Measurements from ENCODE around the gene PCED1B. TPM values are rescaled to one million over a fixed set of nuclear protein-coding genes. Genes with fewer than 3 reads are reported as not detected.

PCED1B gene
- total RNA-seq, 1 experiment from 2014 or later: 3.3 TPM

DNA sequence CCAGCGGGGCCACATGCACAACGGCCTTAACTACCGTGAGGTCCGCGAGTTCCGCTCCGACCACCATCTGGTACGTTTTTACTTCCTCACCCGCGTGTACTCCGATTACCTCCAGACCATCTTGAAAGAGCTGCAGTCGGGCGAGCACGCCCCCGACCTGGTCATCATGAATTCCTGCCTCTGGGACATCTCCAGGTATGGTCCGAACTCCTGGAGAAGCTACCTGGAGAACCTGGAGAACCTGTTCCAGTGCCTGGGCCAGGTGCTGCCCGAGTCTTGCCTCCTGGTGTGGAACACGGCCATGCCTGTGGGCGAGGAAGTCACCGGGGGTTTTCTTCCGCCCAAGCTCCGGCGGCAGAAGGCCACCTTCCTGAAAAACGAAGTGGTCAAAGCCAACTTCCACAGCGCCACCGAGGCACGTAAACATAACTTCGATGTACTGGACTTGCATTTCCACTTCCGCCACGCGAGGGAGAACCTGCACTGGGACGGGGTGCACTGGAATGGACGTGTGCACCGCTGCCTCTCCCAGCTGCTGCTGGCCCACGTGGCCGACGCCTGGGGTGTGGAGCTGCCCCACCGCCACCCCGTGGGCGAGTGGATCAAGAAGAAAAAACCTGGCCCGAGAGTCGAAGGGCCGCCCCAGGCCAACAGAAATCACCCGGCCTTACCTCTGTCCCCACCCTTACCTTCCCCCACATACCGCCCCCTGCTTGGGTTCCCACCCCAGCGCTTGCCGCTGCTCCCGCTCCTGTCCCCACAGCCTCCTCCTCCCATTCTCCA is 156.0 kb downstream of the PCED1B start:
- Mint-ChIP-seq H3K36me3 (ENCODE audit: insufficient read depth in 1 of 3, low read depth in 3 of 3) (peaks cover 4 to 8% (median 6%) of the 10 kb centered on the region in 3 experiments), H3K9me3 (peaks cover 0 to 2% of the 10 kb centered on the region in 2 experiments; a peak in 2 of 5 replicates), H3K4me3 (no peak overlapping the region), H3K4me1 (peaks cover 9 to 14% of the 10 kb centered on the region in 2 experiments; a peak in 3 of 4 replicates), H3K27me3 (ENCODE audit: low read depth) (no peaks in the 10 kb centered on the region; the same call in 1 of the 2 replicates), H3K27ac (no peak overlapping the region)
- no peak overlapping the region for H3K14ac ChIP-seq (ENCODE audit: insufficient read depth, low read length)
- WGBS (ENCODE audit: extremely low coverage, insufficient read length, low lambda C conversion rate): no CpG with 5 or more reads among the region's 48 CpGs
- H3K23me2 ChIP-seq (ENCODE audit: insufficient read length, low read depth, low read length, poor library complexity, severe bottlenecking): no peaks in the 10 kb centered on the region
- no peak overlapping the region for H3T11ph ChIP-seq (ENCODE audit: low read length)
- H3K27ac ChIP-seq (ENCODE audit: insufficient read length, low read depth, low read length): no peak overlapping the region
- TF ChIP-seq, protein P1, sequence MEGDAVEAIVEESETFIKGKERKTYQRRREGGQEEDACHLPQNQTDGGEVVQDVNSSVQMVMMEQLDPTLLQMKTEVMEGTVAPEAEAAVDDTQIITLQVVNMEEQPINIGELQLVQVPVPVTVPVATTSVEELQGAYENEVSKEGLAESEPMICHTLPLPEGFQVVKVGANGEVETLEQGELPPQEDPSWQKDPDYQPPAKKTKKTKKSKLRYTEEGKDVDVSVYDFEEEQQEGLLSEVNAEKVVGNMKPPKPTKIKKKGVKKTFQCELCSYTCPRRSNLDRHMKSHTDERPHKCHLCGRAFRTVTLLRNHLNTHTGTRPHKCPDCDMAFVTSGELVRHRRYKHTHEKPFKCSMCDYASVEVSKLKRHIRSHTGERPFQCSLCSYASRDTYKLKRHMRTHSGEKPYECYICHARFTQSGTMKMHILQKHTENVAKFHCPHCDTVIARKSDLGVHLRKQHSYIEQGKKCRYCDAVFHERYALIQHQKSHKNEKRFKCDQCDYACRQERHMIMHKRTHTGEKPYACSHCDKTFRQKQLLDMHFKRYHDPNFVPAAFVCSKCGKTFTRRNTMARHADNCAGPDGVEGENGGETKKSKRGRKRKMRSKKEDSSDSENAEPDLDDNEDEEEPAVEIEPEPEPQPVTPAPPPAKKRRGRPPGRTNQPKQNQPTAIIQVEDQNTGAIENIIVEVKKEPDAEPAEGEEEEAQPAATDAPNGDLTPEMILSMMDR (conservative IDR thresholded peaks at IDR 0.05): no peak
- no peak overlapping the region for H2AK5ac ChIP-seq (ENCODE audit: insufficient read length, low read length)
- H3K79me1 ChIP-seq (ENCODE audit: insufficient read depth, low read depth, low read length, poor library complexity, severe bottlenecking): no peaks in the 10 kb centered on the region
- H2BK15ac ChIP-seq (ENCODE audit: low read depth, low read length): no peak overlapping the region
- no peak overlapping the region for H3K56ac ChIP-seq (ENCODE audit: insufficient read length, low read depth, low read length)
- no peaks in the 10 kb centered on the region for H3K79me2 ChIP-seq (ENCODE audit: insufficient read depth, low read length)
- no peaks in the 10 kb centered on the region; the same call in none of the 2 replicates for H3K4me1 ChIP-seq (ENCODE audit: insufficient read depth, low read length)
- H3K9ac ChIP-seq (ENCODE audit: extremely low read depth, insufficient read length, low read length): no peak overlapping the region
- no peak overlapping the region for H3K4me2 ChIP-seq (ENCODE audit: insufficient read depth, insufficient read length, low read length)
- H2BK20ac ChIP-seq (ENCODE audit: low read depth, low read length, poor library complexity, severe bottlenecking): no peak overlapping the region
- no peak overlapping the region for H2BK5ac ChIP-seq (ENCODE audit: insufficient read length, low read length)
- H4K91ac ChIP-seq (ENCODE audit: insufficient read length, low read depth, low read length): no peak overlapping the region
- H3K9me3 ChIP-seq (ENCODE audit: control insufficient read depth, low read depth, low read length): no peaks in the 10 kb centered on the region
- no peak for DNase-seq
- H3K27me3 ChIP-seq (ENCODE audit: insufficient read depth, low read length): no peaks in the 10 kb centered on the region
- no peaks in the 10 kb centered on the region for H4K20me1 ChIP-seq (ENCODE audit: control insufficient read depth, insufficient read depth, insufficient read length)
- H3K4ac ChIP-seq (ENCODE audit: low read depth, low read length): no peak overlapping the region
- H2BK120ac ChIP-seq (ENCODE audit: low read depth, low read length, poor library complexity, severe bottlenecking): no peak overlapping the region
- no peak overlapping the region for H4K5ac ChIP-seq (ENCODE audit: insufficient read length, low read depth, low read length)
- H2BK12ac ChIP-seq (ENCODE audit: insufficient read length, low read depth, low read length): no peak overlapping the region
- no peak overlapping the region for H4K8ac ChIP-seq (replicated peaks; ENCODE audit: insufficient read length, low read depth, low read length)
- no peak overlapping the region for H3K18ac ChIP-seq (ENCODE audit: insufficient read length, low read depth, low read length)
- H2AFZ ChIP-seq (ENCODE audit: low read length): no peak overlapping the region
- no peak overlapping the region for H3K23ac ChIP-seq (ENCODE audit: insufficient read length, low read depth, low read length)
